Transverse colon (tissue), 4 donors: ENCODE results near the gene ZNF490. TPM values are rescaled to one million over a fixed set of nuclear protein-coding genes. Genes with fewer than 3 reads are reported as not detected.
A peak's percentile ranks its signal among the peaks of the same experiment; 100 is the strongest.

ENCODE experiments used
- DNase-seq: peaks from one replicate; pipeline ENCODE4 v3.0.0-alpha.2; 2019
- H3K27ac ChIP-seq, 4 donors: fragments of 200-600 bp; sonication (generic); 2 replicates each; pipeline ENCODE4 v1.5.1; 2016 to 2018; ENCODE audit warnings: inconsistent platforms in 4 of 4
- H3K27me3 ChIP-seq: fragments of 200-600 bp; sonication (generic); 2 replicates; pipeline ENCODE4 v1.5.1; 2017; ENCODE audit warnings: inconsistent platforms
- H3K36me3 ChIP-seq, 4 donors: fragments of 200-600 bp; sonication (generic); 2 replicates each; pipeline ENCODE4 v1.5.1; 2017 to 2019; ENCODE audit warnings: inconsistent platforms in 4 of 4
- H3K4me1 ChIP-seq, 4 donors: fragments of 200-600 bp; sonication (generic); 2 replicates each; pipeline ENCODE4 v1.5.1; 2017 to 2020; ENCODE audit warnings: inconsistent platforms in 4 of 4
- H3K4me3 ChIP-seq, 4 donors: fragments of 200-600 bp; sonication (generic); 1 replicate in 1 of 4; 2 replicates in 3 of 4; pipeline versions ENCODE4 v1.5.1 to v1.6.1; 2017 to 2019; ENCODE audit warnings: inconsistent platforms in 4 of 4
- H3K9me3 ChIP-seq, 2 donors: fragments of 200-600 bp; sonication (generic); 2 replicates each; pipeline ENCODE4 v1.5.1; 2017 to 2019; ENCODE audit warnings: inconsistent platforms in 2 of 2
- CTCF ChIP-seq, 5 experiments: fragments of 200-600 bp in 3 of 5; fragments of 450-650 bp in 2 of 5; sonication (generic) in 3 of 5; IDR thresholded peaks; 1 replicate in 2 of 5; 2 replicates in 3 of 5; pipeline ENCODE4 v1.5.1; 2016 to 2017; ENCODE audit warnings: antibody characterized with exemption in 5 of 5, inconsistent platforms in 3 of 5, mild to moderate bottlenecking in 2 of 5, moderate library complexity in 1 of 5
- EP300 ChIP-seq: sonication (generic); formaldehyde crosslinking; IDR thresholded peaks from one replicate; pipeline ENCODE4 v1.6.1; 2017; ENCODE audit warnings: antibody characterized with exemption, low read depth
- POLR2A ChIP-seq: fragments of 450-650 bp; IDR thresholded peaks from one replicate; pipeline ENCODE4 v1.6.1; 2016; ENCODE audit warnings: antibody characterized with exemption, mild to moderate bottlenecking, moderate library complexity
- POLR2AphosphoS5 ChIP-seq, 3 donors: sonication (generic); formaldehyde crosslinking; IDR thresholded peaks; one replicate each; pipeline ENCODE4 v1.6.1; 2016; ENCODE audit warnings: antibody characterized with exemption in 3 of 3
- WGBS, 2 donors: methylation state at CpG; one replicate each; pipeline ENCODE4 v1.1.5; 2018; ENCODE audit warnings: low coverage in 1 of 2; 5-methylcytosine and 5-hydroxymethylcytosine counted together
- in situ Hi-C, 4 donors: fragments of 200-750 bp; cut with MboI; loops; one replicate each; pipeline versions ENCODE4 v1.15.0 to v1.15.1; 2017; ENCODE audit warnings: low sequenced_read_pairs in 3 of 4, low pct_ligation_motif_present in 1 of 4, low pct_unique_long_range_greater_than_20kb in 1 of 4
- intact Hi-C: fragments of 100-400 bp; cut with DNase I; formaldehyde crosslinking; loops from one replicate; pipeline ENCODE4 v1.15.1; 2023; ENCODE audit warnings: low total_unique reads
- total RNA-seq, 4 donors: library from RNA; depleted of rRNA; stranded (reverse); fragments of >200 nt; gene quantifications; one replicate each; pipeline ENCODE4 v1.1.0, GENCODE V29; 2016

The ZNF490 gene
- 10 to 100 TPM in 2 of 4 donors, 1 to 10 TPM in 2; 6.7 to 54.9 (median 10.8) TPM for total RNA-seq

GRCh38 chr19:12610540-12611360, at the start of gene ZNF490, which contains the start of gene ZNF791:
Gene ZNF490, minus strand, starts transcription at chr19:12610813. Its CDS starts 133 bp downstream, at chr19:12610680.
Gene ZNF791, plus strand, starts transcription at chr19:12610920. Its CDS starts 160 bp downstream, at chr19:12611080.
- H3K27me3 ChIP-seq = no peaks in the 10 kb centered on the region
- intact Hi-C loops = no loop called here
- peak; percentile 99 for DNase-seq
- peaks cover 0 to 12% (median 0%) of the 10 kb centered on the region in 4 donors for H3K36me3 ChIP-seq
- H3K4me3 ChIP-seq = peak within 1 kb of the TSS; percentile 81 to 96 (median 86)
- H3K9me3 ChIP-seq = no peaks in the 10 kb centered on the region
- H3K27ac ChIP-seq = peak within 1 kb of the TSS; percentile 96 to 99 (median 99)
- in situ Hi-C loops = no loop called here
- TF ChIP-seq POLR2AphosphoS5 (IDR thresholded peaks at IDR 0.05) (peak; percentile 93 to 97 (median 96)), EP300 (peak; percentile 43), POLR2A (peak; percentile 92), CTCF (IDR thresholded peaks at IDR 0.05) (no peak)
- 0% methylated on average over 7 to 49 of the region's 61 CpGs for WGBS, 2 donors
- peaks cover 0 to 42% (median 20%) of the 10 kb centered on the region in 4 donors for H3K4me1 ChIP-seq

GRCh38 chr19:12657966-12658365, 47.4 kb upstream of the ZNF490 start:
- peaks cover 0 to 19% (median 8%) of the 10 kb centered on the region in 4 donors for H3K36me3 ChIP-seq
- in situ Hi-C loops = no loop called here
- WGBS, 2 donors = 96% methylated on average over 19 of the region's 22 CpGs; no CpG with 5 or more reads in 1 of the 2 donors

GRCh38 chr19:12656899-12657571, 46.4 kb upstream of the ZNF490 start:
- in situ Hi-C loops = no loop called here
- no peak for DNase-seq
- intact Hi-C loops = no loop called here
- TF ChIP-seq POLR2A (no peak), POLR2AphosphoS5 (IDR thresholded peaks at IDR 0.05) (no peak), CTCF (IDR thresholded peaks at IDR 0.05) (no peak), EP300 (no peak)
- H3K27me3 ChIP-seq = no peaks in the 10 kb centered on the region
- no peaks in the 10 kb centered on the region for H3K4me1 ChIP-seq
- no peaks in the 10 kb centered on the region for H3K9me3 ChIP-seq
- no peak overlapping the region for H3K27ac ChIP-seq
- H3K4me3 ChIP-seq = no peak overlapping the region
- WGBS, 2 donors = 88 to 100% methylated on average over 6 to 50 of the region's 50 CpGs
- H3K36me3 ChIP-seq = peaks cover 0 to 17% (median 8%) of the 10 kb centered on the region in 4 donors

More at GRCh38 chr19:12657966-12658365, 47.4 kb upstream of the ZNF490 start:
- no peaks in the 10 kb centered on the region for H3K27me3 ChIP-seq
- no peak for DNase-seq
- intact Hi-C loops = no loop called here
- H3K9me3 ChIP-seq = no peaks in the 10 kb centered on the region
- H3K4me1 ChIP-seq = no peaks in the 10 kb centered on the region
- no peak for TF ChIP-seq EP300
- no peak for TF ChIP-seq POLR2AphosphoS5 (IDR thresholded peaks at IDR 0.05)
- no peak for TF ChIP-seq POLR2A
- no peak for TF ChIP-seq CTCF (IDR thresholded peaks at IDR 0.05)
- no peak overlapping the region for H3K27ac ChIP-seq
- H3K4me3 ChIP-seq = no peak overlapping the region

- intact Hi-C loops = no loop called here
- Histone ChIP-seq H3K27me3 (no peaks in the 10 kb centered on the region), H3K4me1 (no peaks in the 10 kb centered on the region), H3K4me3 (no peak overlapping the region), H3K9me3 (no peaks in the 10 kb centered on the region), H3K27ac (no peak overlapping the region), H3K36me3 (peaks cover 0 to 15% (median 6%) of the 10 kb centered on the region in 4 donors)
- 96 to 100% methylated on average over 1 to 8 of the region's 8 CpGs for WGBS, 2 donors
- no peak for TF ChIP-seq POLR2AphosphoS5 (IDR thresholded peaks at IDR 0.05)
- in situ Hi-C loops = no loop called here
- DNase-seq = no peak
These were observed 44.9 kb upstream of the ZNF490 start for GRCh38 chr19:12655546-12655945.
